ENCODE results near the gene TRABD2A. TPM values are rescaled to one million over a fixed set of nuclear protein-coding genes. Genes with fewer than 3 reads are reported as not detected.

The TRABD2A gene
- total and polyA plus RNA-seq, 9 of the 15 experiments (the other 6 are each of a cell fraction or from before 2014, with no cell fraction given), result 0.07 to 0.45 (median 0.25) TPM

- TF ChIP-seq ZBTB5 (IDR thresholded peaks at IDR 0.05) (no peak), GATAD2B (IDR thresholded peaks at IDR 0.05; ENCODE audit: borderline replicate concordance) (no peak), SLC30A9 (CRISPR knock-in tag; IDR thresholded peaks at IDR 0.05) (no peak), ZNF174 (CRISPR knock-in tag; IDR thresholded peaks at IDR 0.05) (no peak), ZNF146 (CRISPR knock-in tag; IDR thresholded peaks at IDR 0.05; ENCODE audit: unreplicated experiment) (no peak), ZNF124 (CRISPR knock-in tag; IDR thresholded peaks at IDR 0.05) (no peak), PTBP1 (IDR thresholded peaks at IDR 0.05; ENCODE audit: low read depth, low read length) (no peak), CXXC5 (CRISPR knock-in tag; IDR thresholded peaks at IDR 0.05) (no peak), FUS (optimal IDR thresholded peaks at IDR 0.05; ENCODE audit: low read depth, low read length) (no peak), RBM17 (IDR thresholded peaks at IDR 0.05; ENCODE audit: borderline replicate concordance, low read depth, low read length) (no peak), CBX5 (IDR thresholded peaks at IDR 0.05; ENCODE audit: borderline replicate concordance, low read depth) (no peak), MLX (CRISPR knock-in tag; conservative IDR thresholded peaks at IDR 0.05) (no peak), NR3C1 (CRISPR knock-in tag; IDR thresholded peaks at IDR 0.05) (no peak), SP2 (IDR thresholded peaks at IDR 0.05; ENCODE audit: extremely low read depth, low read depth, low read length, poor library complexity, severe bottlenecking) (no peak), ZNF79 (CRISPR knock-in tag; IDR thresholded peaks at IDR 0.05; ENCODE audit: low read depth) (no peak), JUNB (CRISPR knock-in tag; conservative IDR thresholded peaks at IDR 0.05) (no peak), SAFB (IDR thresholded peaks at IDR 0.05; ENCODE audit: borderline replicate concordance, low read depth, low read length) (no peak)
- TF ChIP-seq, protein P1, sequence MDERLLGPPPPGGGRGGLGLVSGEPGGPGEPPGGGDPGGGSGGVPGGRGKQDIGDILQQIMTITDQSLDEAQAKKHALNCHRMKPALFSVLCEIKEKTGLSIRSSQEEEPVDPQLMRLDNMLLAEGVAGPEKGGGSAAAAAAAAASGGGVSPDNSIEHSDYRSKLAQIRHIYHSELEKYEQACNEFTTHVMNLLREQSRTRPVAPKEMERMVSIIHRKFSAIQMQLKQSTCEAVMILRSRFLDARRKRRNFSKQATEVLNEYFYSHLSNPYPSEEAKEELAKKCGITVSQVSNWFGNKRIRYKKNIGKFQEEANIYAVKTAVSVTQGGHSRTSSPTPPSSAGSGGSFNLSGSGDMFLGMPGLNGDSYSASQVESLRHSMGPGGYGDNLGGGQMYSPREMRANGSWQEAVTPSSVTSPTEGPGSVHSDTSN (CRISPR knock-in tag; IDR thresholded peaks at IDR 0.05; ENCODE audit: low read depth), result no peak
- TF ChIP-seq, protein P1 (tag; conservative IDR thresholded peaks at IDR 0.05; ENCODE audit: low read depth), result no peak
- TF ChIP-seq, protein P2, sequence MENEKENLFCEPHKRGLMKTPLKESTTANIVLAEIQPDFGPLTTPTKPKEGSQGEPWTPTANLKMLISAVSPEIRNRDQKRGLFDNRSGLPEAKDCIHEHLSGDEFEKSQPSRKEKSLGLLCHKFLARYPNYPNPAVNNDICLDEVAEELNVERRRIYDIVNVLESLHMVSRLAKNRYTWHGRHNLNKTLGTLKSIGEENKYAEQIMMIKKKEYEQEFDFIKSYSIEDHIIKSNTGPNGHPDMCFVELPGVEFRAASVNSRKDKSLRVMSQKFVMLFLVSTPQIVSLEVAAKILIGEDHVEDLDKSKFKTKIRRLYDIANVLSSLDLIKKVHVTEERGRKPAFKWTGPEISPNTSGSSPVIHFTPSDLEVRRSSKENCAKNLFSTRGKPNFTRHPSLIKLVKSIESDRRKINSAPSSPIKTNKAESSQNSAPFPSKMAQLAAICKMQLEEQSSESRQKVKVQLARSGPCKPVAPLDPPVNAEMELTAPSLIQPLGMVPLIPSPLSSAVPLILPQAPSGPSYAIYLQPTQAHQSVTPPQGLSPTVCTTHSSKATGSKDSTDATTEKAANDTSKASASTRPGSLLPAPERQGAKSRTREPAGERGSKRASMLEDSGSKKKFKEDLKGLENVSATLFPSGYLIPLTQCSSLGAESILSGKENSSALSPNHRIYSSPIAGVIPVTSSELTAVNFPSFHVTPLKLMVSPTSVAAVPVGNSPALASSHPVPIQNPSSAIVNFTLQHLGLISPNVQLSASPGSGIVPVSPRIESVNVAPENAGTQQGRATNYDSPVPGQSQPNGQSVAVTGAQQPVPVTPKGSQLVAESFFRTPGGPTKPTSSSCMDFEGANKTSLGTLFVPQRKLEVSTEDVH (IDR thresholded peaks at IDR 0.05; ENCODE audit: low read depth, partially characterized antibody), result no peak
Observed at GRCh38 chr2:84856787-84857186, 24.1 kb downstream of the TRABD2A start (continued).
